GM21515 (cell line): Measurements from ENCODE around the gene PCDH8.
"Not testable (repeated sequence)": the region's sequence is repeated elsewhere in the genome, so short reads cannot be mapped to it uniquely, and the experiment has no call there.

Experiments used
- ATAC-seq: cut with Tn5 transposase; IDR thresholded peaks from one replicate; pipeline ENCODE4 v1.9.1; 2021; ENCODE audit not compliant: unreplicated experiment

The PCDH8 gene

DNA sequence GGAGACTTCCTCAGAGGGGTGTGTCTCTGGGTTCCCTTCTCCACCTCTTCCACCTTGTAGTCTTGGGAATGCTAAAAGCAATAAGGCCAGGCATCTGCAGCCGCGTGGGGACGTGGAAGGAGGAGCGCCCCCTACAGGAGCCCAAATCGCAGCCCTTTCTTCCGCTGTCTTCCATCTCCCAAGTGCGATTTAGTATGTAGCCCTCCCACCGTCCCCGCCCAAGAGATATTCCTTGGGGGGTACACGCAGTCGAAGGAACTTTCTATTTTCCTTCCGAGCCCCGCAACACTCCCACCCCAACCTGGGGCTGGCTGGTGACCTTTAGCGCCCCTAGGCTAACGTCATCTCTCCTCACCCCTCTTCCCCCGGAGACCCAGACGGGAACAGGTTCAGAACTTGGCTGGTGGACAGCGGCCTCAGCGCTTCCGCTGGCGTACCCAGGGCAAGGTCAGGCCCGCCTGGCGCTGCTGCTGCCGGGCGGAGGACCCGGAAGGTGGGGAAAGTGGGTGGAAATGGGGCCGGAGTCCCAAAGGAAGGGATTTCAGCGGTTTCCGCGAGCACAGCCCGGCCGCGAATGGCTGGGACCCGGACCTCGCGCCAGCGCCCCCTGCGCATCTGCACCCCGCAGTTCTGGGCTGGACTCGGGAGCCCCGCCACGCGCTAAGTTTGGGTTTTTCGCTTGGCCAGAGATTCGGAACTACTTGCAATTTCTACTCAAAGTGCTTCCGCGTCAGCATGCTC is 2.1 kb upstream of the PCDH8 start:
- ATAC-seq: peak; percentile 52

DNA sequence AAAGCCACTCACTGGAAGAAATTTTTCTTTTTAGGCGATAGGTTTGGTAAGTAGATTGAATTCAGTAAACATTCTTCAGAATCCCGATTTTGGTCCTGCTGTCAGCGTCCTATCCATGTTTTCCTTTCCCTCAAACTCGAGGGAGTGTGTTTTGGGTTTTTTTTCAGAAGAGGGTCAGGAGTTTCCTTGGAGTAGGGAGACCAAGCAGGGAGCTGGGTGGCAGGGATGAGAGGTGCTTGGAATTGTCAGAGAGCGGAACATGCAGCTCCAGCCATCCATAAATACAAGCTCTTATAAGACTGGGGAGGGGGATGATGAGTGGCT is 1.6 kb upstream of the PCDH8 start:
- ATAC-seq: no peak

DNA sequence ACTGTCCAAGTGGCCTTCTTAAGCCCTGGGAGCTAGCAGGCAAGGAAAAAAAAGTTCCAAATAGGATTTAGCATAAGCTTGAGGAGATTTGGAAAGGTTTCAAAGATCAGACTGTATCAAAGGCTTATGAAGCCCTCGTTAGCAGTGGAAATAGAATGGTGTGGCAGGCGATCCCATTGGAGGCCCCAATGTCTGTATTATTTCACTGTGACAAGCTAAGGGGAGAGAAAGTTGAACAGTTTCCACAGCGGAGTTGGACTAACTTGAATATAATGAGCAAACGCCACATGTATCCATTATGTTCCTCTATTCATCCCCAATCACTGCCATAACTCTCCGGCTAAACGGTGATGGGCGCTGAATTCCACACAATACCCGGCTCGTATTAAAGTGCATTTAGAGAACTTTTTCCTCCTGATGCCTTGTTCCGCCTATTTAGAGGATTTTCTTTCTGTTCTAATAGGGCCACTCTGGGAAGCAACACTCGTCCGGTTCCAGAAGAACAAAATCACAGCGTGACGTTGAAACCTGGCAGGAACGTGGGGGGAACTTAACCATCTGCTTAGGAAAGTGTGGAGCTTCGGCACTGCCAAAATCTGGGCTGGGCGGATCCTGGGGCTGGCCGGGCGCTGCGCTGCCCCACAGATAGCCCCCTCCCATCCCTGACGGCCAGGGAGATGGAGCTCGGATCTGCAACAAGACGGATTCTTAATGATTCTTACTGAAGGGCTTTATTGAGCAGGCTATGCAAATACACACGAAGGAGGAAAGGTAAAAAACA is 1.0 kb upstream of the PCDH8 start:
- ATAC-seq: no peak

DNA sequence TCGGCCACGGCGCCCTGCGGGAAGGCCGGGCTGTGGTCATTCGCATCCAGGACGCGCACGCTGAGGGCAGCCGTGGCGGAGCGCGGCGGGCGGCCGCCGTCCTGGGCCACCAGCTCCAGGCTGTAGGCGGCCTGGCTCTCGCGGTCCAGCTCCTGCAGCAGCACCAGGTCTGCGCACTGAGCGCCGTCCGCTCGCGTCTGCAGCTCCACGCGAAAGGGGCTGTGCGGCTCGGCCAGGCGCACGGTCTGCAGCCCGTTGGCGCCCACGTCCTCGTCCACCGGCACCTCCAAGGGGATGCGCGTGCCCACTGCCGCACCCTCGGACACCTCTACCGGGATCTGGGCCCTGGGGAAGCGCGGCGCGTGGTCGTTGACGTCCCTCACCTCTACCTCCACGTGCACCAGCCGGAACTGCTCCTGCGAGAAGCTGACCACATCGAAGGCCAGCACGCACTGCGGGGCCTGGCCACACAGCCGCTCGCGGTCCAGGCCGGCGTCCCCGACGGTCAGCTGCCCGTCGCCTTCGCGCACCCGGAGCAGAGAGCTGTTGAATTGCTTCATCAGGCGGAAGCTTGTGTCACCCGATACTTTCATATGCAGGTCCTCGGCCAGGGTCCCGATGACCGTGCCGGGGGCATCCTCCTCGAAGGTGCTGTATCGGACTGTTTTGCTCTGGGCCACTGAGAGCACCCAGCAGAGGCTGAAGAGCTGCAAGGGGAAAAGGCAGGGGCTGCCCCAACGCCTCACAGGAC is 583 bp downstream of the PCDH8 start:
- no peak for ATAC-seq

DNA sequence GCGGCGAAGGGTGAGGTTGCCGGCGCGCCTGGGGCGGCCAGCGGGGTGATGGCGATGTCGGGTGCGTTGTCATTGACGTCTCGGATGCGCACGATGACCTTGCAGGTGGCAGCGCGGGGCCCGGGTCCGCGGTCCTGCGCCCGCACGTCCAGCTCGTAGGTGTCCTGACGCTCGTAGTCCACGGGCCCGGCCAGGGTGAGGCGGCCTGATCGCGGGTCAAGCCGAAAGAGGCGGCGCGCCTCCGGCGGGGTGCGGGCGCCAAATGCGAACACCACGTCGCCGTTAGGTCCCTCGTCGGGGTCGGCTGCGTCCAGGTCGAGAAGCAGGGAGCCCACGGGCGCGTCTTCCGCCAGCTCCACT is 1.1 kb downstream of the PCDH8 start:
- ATAC-seq: no peak

DNA sequence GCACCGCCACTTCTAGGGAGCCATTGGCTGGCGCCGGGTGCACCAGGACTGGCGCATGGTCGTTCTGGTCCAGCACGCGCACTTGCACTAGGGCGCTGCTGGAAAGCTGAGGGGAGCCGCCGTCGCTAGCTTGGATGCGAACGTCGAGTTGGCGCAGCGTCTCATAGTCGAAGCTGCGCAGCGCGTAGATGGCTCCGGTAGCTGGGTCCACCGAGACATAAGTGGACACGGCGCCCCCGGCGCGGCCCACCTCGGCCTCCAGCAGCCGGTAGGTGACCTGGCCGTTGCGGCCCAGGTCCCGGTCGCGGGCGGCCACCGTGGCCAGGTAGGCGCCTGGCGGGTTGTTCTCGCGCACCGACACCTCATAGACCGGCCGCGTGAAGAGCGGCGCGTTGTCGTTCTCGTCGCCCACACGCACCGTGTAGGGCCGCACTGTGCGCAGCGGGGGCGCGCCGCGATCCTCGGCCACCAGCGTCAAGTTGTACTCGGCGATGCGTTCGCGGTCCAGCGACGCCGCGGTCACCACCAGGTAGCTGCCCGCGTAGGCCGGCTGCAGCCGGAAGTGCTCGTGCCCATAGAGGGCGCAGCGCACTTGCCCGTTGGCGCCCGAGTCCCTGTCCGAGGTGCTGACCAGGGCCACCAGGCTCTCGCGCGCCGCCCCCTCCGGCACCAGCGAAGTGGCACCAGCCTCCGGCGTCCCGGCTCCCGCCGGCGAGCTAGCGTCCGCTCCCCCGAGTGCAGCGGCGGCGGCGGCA is 1.7 kb downstream of the PCDH8 start:
- no peak for ATAC-seq

DNA sequence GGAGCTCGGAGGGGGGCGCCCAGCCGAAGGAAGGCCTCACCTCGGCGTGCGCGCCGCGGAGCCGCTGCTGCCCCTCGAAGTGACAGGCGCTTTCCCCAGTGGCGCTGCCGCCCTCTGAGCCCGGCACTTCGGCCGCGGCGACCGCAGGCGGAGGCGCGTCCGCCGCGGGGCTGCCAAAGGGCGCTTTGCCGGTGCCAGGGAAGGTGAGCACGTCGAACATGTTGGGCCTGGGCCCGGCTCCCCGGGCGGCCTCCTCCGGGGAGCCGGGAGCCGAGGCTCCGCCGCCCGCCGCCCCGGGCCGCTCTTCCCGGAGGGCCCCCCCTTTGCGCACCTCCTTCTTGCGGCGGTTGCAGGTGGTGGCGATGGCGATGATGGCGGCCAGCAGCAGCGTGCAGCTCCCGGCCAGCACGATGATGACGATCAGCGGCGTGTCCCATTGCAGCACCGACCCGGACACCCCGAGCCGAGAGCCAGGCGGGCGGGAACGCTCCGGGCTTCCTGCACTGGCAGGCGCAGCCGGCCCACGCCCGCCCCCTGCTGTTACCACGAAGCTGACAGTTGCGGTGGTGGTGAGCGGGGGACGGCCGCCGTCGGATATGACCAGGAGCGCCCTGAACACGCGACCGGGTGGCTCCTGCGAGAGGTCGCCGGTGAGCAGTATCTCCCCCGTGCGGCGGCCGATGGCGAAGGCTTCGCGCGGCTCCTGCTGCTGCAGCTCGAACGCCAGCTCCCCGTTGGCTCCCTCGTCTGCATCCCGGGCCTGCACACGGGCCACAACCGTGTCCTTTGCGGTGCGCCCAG is 2.5 kb downstream of the PCDH8 start:
- ATAC-seq: no peak

DNA sequence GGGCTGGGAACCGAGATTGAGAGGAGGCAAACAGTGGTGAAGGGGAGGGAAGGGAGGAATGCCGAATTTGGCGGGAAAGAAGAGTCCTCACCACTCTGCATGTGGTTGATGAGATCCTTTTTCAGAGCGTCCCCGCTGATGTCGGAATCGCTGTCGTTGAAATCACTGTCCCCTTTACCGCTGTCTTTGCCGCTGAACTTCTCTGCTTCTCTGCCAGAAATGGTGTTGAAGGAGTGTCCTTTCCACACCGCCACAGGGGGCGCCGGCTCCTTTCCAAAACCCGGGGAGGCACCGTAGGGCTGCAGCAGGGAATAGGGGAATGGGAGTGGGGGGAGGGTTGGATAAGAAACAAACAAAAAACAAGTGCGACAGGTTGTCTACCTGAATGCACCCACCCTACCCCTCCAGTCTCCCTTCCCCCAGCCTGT is 3.1 kb downstream of the PCDH8 start:
- no peak for ATAC-seq

DNA sequence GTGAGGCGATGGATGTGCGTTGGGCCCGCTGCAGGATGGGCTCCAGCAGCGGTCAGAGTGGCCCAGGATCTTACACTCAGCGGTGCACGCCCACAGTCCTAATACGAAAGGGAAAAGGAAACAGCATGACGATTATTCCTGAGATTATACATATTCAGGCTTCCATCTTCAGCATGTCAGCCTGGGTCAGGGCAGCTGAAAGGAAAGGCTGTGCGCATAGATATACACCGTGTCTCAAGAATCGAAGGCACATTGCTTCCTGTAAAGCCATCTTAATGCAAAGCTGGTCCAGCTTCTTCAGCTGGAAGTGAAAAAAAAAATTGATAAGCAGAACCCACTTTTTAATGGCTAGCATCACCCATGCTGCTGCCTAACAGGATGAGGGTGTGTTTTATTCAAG is 3.6 kb downstream of the PCDH8 start:
- ATAC-seq: no peak

DNA sequence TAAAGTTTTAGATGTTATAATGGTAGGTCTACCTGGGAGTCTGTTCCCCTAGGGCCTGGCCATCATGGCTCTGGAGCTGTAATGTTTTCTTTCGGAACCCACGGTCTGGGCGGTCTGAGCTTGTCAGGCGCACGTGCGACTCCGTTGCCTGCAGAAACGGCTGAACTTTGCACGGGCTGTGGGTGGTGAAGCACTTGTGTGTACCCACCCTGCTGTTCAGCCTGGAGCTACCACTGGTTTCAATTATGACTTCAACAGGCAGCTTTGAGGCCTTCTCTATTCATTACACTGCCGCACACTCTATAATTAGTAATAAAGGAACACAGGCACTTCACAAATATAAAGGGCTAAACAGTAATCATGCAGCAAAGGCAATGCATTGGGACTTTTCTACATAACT is 6.0 kb downstream of the PCDH8 start:
- ATAC-seq: no peak

DNA sequence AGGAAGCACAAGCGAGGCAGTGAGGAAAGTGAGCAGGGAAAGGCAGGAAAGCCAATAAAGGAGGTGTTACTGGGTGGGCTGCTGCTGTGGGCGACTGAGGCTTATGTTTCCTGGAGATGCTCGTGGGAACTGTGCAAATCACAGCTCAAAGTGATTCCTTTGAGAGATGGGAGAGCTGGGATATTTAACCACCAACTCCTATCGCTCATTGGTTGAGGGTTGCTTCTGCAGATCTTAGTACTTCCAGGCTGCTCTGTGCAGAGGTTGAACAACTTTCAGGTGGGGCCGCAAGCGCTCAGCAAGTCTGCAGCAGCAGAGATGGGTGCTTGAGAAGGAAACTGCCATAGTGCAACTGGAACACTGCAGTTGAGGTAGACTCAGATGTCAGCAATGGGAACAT is 8.4 kb downstream of the PCDH8 start:
- no peak for ATAC-seq

DNA sequence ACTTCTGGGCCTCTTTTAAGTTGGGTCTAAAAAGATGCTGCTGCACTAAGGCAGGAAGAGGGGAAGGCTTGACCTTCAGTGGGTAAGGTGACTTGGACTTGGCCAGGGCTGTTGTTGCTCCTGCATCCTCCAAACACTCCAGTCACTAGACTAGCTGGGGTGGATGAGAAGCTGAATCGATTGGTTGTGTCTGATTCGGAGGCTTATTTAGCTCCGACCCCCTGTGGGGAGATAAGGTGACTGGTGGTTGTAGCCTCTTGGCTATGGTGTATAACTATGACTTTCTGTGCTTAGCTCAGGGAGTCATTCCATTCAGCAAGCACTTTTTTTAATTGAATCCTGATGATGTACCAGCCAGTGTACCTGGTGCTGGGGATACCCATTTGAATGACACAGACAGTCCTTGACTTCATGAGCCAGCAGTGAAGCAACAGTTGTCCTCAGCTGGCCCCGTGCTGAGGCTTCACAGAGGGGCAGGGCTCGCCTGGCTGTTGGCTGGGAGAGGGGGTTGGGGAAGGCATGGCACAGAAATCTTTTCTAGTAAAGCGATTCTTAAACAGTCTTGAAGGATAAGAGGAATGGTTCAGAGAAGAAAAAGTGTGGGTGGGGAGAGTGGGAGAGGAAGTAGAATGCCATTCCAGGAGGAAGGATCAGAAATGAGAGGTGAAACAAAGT is 9.9 kb downstream of the PCDH8 start:
- ATAC-seq: no peak

DNA sequence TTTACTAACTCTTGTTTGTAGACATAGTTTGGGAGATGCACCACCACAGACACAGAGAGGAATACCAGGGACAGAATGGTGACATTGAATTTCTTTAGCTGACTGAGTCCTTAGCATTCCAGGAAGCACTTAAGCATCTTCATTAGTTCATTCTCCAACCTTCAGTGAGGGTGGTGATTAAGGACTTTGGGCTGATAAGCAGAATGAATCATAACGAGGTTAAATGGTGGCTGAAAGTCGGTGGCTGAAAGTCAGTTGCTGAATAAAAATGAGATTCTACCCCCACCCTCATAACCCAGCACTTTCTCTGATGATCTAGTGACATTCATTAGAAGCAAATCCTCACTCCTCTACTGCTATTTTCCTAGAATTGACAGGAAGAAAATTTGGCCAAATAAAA is 10.6 kb downstream of the PCDH8 start:
- no peak for ATAC-seq

DNA sequence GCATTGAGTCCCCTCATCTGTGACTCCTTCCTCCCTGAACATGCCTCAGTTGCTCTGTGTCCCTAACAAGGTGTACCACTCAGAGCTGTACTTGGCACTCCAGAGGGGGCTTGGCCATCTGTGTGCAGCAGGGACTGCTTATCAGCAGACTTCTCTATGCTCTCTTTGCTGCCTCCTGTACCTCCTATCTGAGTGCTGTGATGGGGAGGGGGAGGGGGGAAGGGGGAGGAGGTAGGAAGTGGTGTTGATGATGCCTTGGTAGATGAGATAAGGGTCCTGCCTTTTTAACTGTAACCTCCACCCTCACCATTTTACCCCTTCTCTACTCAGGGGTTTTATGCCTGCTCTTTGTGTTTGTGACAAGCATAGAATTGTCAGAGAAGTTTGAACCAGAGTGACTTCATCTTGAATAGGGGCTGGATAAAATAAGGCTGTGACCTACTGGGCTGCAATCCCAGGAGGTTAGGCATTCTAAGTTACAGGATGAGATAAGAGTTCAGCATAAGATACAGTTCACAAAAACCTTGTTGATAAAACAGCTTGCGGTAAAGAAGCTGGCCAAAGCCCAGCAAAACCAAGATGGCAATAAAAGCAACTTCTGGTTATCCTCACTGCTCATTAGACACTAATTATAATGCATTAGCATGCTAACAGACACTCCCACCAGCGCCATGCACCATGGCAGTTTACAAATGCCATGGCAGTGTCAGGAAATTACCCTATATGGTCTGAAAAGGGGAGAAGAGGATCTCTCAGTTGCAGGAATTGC is 13.2 kb downstream of the PCDH8 start:
- ATAC-seq: no peak

DNA sequence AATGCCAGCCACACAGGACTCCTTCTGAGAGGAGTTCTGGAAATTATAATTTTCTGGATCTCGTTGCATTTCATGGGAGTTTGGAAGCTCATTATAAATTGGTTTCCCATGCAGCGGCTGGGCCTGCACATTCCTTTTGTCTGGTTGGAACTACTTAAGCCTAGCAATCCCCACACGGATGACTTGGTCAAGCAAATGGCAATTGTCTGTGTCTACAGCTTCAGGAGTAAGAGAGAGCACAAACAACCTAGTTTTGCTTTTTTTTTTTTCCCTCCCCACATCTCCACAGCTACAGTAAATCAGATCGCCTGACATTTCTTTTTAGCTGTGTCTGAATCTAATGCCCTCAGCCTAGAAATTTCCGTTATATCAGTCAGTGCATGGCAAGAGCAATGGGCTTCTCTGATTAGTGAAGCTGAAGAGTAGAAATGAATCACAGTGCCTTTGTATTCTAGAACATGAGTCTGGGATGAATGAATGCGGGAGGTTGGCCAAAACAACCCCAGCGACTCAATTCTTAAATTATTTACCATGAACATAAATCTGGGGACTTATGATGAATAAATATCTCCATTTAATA is 15.1 kb downstream of the PCDH8 start:
- ATAC-seq: no peak

DNA sequence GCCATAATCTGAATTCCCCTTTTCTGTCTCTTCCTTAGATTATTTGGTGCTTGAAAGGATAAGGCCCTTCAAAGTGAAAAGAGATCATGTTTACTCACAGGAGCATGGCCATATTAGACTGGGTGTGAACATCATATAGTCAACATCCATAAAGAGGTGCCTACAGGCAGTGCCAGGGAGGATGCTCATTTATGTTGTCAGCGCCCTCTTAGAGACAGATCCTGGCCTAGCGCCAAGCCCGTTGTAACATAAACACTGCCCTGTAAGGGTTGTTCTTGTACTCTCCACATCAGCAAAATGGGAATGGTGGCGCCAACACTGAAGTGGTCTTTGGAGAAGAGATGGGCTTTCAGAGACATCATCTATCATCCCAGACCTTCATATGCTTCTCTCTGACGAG is 16.1 kb downstream of the PCDH8 start:
- no peak for ATAC-seq

DNA sequence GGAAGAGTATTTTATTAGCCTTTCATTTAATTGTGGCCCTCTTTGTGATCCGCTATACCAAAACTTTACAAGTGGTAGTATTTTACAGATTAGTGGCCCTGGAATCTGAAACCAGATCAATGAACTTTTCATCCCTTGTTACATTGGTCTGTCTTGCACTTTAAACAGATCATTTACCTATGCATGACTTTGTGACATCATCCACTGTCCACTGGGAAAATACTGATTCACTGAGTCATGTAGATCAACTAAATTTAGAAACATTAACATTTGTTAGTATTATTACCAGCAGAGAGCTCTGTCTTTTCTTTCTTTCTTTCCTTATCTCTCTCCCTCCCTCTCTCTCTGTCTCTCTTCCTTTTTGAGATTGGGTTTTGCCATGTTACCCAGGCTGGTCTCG is 17.5 kb downstream of the PCDH8 start:
- ATAC-seq: no peak

DNA sequence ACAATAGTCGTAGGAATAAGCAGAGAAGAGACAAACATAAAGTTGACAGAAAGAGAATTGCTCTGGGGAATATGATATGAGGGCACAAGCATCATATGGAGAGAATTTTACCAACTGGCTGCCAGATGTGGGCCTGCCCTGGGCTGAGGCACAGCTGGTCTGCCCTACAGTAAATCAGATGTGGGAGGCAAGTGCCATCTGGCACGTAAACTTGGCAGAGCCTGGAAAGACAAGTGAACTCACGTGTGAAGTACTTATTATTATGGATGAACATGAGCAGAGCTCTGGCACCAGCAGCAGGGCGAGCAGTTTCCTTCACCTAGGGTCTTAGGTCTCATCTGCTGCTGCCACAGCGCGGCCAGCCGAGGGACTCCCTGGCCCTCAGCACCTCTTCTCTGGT is 20.6 kb downstream of the PCDH8 start:
- ATAC-seq: no peak

DNA sequence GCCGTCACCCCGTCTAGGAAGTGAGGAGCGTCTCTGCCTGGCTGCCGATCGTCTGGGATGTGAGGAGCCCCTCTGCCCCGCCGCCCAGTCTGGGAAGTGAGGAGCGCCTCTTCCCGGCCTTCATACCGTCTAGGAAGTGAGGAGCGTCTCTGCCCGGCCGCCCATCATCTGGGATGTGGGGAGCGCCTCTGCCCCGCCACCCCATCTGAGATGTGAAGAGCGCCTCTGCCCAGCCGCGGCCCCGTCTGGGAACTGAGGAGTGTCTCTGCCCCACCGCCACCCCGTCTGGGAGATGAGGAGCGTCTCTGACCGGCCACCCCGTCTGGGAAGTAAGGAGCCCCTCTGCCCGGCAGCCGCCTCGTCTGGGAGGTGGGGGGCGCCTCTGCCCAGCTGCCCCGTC is 30.6 kb downstream of the PCDH8 start:
- not testable (repeated sequence) for ATAC-seq
